ENCODE data around the gene ERRFI1. TPM values are rescaled to one million over a fixed set of nuclear protein-coding genes. Genes with fewer than 3 reads are reported as not detected.
"Not testable (repeated sequence)": the region's sequence is repeated elsewhere in the genome, so short reads cannot be mapped to it uniquely, and the experiment has no call there.

Gene ERRFI1
- total RNA-seq: 1 to 10 TPM; 1.6 to 2.2 TPM

GRCh38 chr1:8026153-8026975, at the start of gene ERRFI1:
TSS of gene ERRFI1 (minus strand) at chr1:8026309. CDS start at chr1:8015619, 10,690 bp downstream.
- Mint-ChIP-seq H3K36me3 (ENCODE audit: low read depth) (no peaks in the 10 kb centered on the region), H3K9me3 (no peaks in the 10 kb centered on the region), H3K4me3 (peak within 1 kb of the TSS; percentile 79), H3K4me1 (ENCODE audit: low read depth) (peaks cover 9% of the 10 kb centered on the region), H3K27ac (peak within 1 kb of the TSS; percentile 47), H3K27me3 (peaks cover 32% of the 10 kb centered on the region)
- ChIA-PET POLR2A (no interaction called here), CTCF (interaction anchor here (2.6 kb wide), 1 partner anchor 11 kb away, joined by 17 read pairs; no protein-coding TSS in a partner anchor)
- DNase-seq (peak; percentile 89), ATAC-seq (peak; percentile 96)
- TF ChIP-seq CTCF (IDR thresholded peaks at IDR 0.05): no peak
- intact Hi-C loops (cut with micrococcal nuclease): loop anchor here (5.0 kb wide), 1 partner anchor 291 kb away; the partner anchor contains the start of gene SLC45A1

GRCh38 chr1:8075511-8076051, 49.5 kb upstream of the ERRFI1 start:
- H3K4me1 Mint-ChIP-seq (ENCODE audit: low read depth): no peaks in the 10 kb centered on the region
- H3K27ac Mint-ChIP-seq: no peak overlapping the region
- peaks cover 5% of the 10 kb centered on the region for H3K27me3 Mint-ChIP-seq
- ChIA-PET CTCF (interaction anchor here (0.9 to 1.0 kb wide), 2 partner anchors 8 to 44 kb away, joined by 3 read pairs; no protein-coding TSS in a partner anchor), POLR2A (no interaction called here)
- ATAC-seq: no peak
- H3K4me3 Mint-ChIP-seq: no peak overlapping the region
- DNase-seq: no peak
- H3K36me3 Mint-ChIP-seq (ENCODE audit: low read depth): no peaks in the 10 kb centered on the region
- TF ChIP-seq CTCF (IDR thresholded peaks at IDR 0.05): no peak
- no peaks in the 10 kb centered on the region for H3K9me3 Mint-ChIP-seq
- intact Hi-C loops (cut with micrococcal nuclease): no loop called here

GRCh38 chr1:8073112-8073855, 47.2 kb upstream of the ERRFI1 start:
- ChIA-PET CTCF (interaction anchor here (1.0 kb wide), 1 partner anchor 12 kb away, joined by 3 read pairs; no protein-coding TSS in a partner anchor), POLR2A (no interaction called here)
- TF ChIP-seq CTCF (IDR thresholded peaks at IDR 0.05): no peak
- no peak for DNase-seq
- Mint-ChIP-seq H3K27me3 (peaks cover 5% of the 10 kb centered on the region), H3K36me3 (ENCODE audit: low read depth) (no peaks in the 10 kb centered on the region), H3K4me3 (no peak overlapping the region), H3K9me3 (no peaks in the 10 kb centered on the region), H3K4me1 (ENCODE audit: low read depth) (no peaks in the 10 kb centered on the region), H3K27ac (no peak overlapping the region)
- intact Hi-C loops (cut with micrococcal nuclease): no loop called here
- ATAC-seq: no peak

GRCh38 chr1:8070381-8070811, 44.3 kb upstream of the ERRFI1 start:
- ChIA-PET CTCF (no interaction called here), POLR2A (no interaction called here)
- Mint-ChIP-seq H3K4me1 (ENCODE audit: low read depth) (no peaks in the 10 kb centered on the region), H3K4me3 (no peak overlapping the region), H3K27ac (no peak overlapping the region), H3K9me3 (no peaks in the 10 kb centered on the region), H3K36me3 (ENCODE audit: low read depth) (no peaks in the 10 kb centered on the region), H3K27me3 (peaks cover 5% of the 10 kb centered on the region)
- no peak for DNase-seq
- ATAC-seq: no peak
- intact Hi-C loops (cut with micrococcal nuclease): no loop called here
- TF ChIP-seq CTCF (IDR thresholded peaks at IDR 0.05): no peak

- H3K36me3 Mint-ChIP-seq (ENCODE audit: low read depth); CTCF ChIA-PET; H3K27me3 Mint-ChIP-seq; H3K4me3 Mint-ChIP-seq; ATAC-seq; H3K9me3 Mint-ChIP-seq; POLR2A ChIA-PET; DNase-seq; H3K27ac Mint-ChIP-seq; H3K4me1 Mint-ChIP-seq (ENCODE audit: low read depth); intact Hi-C loops (cut with micrococcal nuclease): not testable (repeated sequence)
Observed at GRCh38 chr1:8069614-8070320, 43.7 kb upstream of the ERRFI1 start.
